HG02763 (cell line): ENCODE results near the gene CBFB.
A peak's percentile ranks its signal among the peaks of the same experiment; 100 is the strongest.

Source experiments
- ATAC-seq: cut with Tn5 transposase; IDR thresholded peaks from one replicate; pipeline ENCODE4 v1.9.1; 2021; ENCODE audit warnings: mild to moderate bottlenecking, moderate library complexity; ENCODE audit not compliant: unreplicated experiment

CBFB gene

GRCh38 chr16:67091906-67092566 is 63.1 kb downstream of the CBFB start:
- no peak for ATAC-seq

- ATAC-seq: no peak
Measured at GRCh38 chr16:67093098-67093726, 64.3 kb downstream of the CBFB start.

GRCh38 chr16:67098599-67098998 is 69.7 kb downstream of the CBFB start:
- no peak for ATAC-seq

- no peak for ATAC-seq
Measured at GRCh38 chr16:67100569-67101310, 71.8 kb downstream of the CBFB start.

GRCh38 chr16:67101311-67102082 is 72.5 kb downstream of the CBFB start:
- no peak for ATAC-seq

- ATAC-seq: no peak
Measured at GRCh38 chr16:67104061-67104460, 75.1 kb downstream of the CBFB start.

GRCh38 chr16:67104845-67105244 is 75.9 kb downstream of the CBFB start:
- no peak for ATAC-seq

GRCh38 chr16:67105246-67105645 is 76.3 kb downstream of the CBFB start:
- no peak for ATAC-seq

GRCh38 chr16:67105881-67106280 is 76.9 kb downstream of the CBFB start:
- no peak for ATAC-seq

GRCh38 chr16:67108489-67108888 is 79.5 kb downstream of the CBFB start:
- ATAC-seq: no peak

GRCh38 chr16:67108931-67109406 is 80.0 kb downstream of the CBFB start:
- no peak for ATAC-seq

GRCh38 chr16:67109407-67110135 is 80.6 kb downstream of the CBFB start, which contains the start of gene PHAF1:
Gene PHAF1, plus strand, starts transcription at chr16:67109941. Its CDS starts 235 bp downstream, at chr16:67110176.
- ATAC-seq: peak; percentile 77

- no peak for ATAC-seq
Measured at GRCh38 chr16:67111951-67112444, 83.0 kb downstream of the CBFB start.

- no peak for ATAC-seq
Measured at GRCh38 chr16:67112591-67113399, 83.8 kb downstream of the CBFB start.

- no peak for ATAC-seq
Measured at GRCh38 chr16:67114793-67115192, 85.8 kb downstream of the CBFB start.

- ATAC-seq: no peak
Measured at GRCh38 chr16:67115639-67116038, 86.7 kb downstream of the CBFB start.

- ATAC-seq: no peak
Measured at GRCh38 chr16:67116388-67117311, 87.7 kb downstream of the CBFB start.

- ATAC-seq: no peak
Measured at GRCh38 chr16:67117716-67118115, 88.8 kb downstream of the CBFB start.
